ENCODE results near the gene FNBP1. TPM values are rescaled to one million over a fixed set of nuclear protein-coding genes. Genes with fewer than 3 reads are reported as not detected.

FNBP1 gene
- total and polyA plus RNA-seq, 2 of the 8 experiments (the other 6 are each of a cell fraction or from before 2014, with no cell fraction given) = 7.2 to 40.9 TPM

- POLR2A ChIA-PET (ENCODE audit: partially characterized antibody) = interaction anchor here (1.3 to 2.1 kb wide), 2 partner anchors 10 to 251 kb away, joined by 3 to 8 read pairs; no protein-coding TSS in a partner anchor
- Histone ChIP-seq H2BK15ac (ENCODE audit: low read length) (no peak overlapping the region), H3K4me3 (ENCODE audit: extremely low read depth in 1 of 4, insufficient read depth in 2 of 4, low read depth in 3 of 4, low read length in 4 of 4) (peak overlapping the region; percentile 79 to 94 (median 88); a peak in 7 of 8 replicates), H3K36me3 (ENCODE audit: control insufficient read depth in 2 of 4, insufficient read depth in 4 of 4, low read length in 3 of 4) (no peaks in the 10 kb centered on the region), H4K5ac (ENCODE audit: insufficient read length, low read depth, low read length) (no peak overlapping the region), H3K18ac (ENCODE audit: extremely low read depth, low read length) (no peak overlapping the region), H3K56ac (replicated peaks; ENCODE audit: insufficient read length, low read depth, low read length) (no peak overlapping the region), H2BK12ac (ENCODE audit: low read depth, low read length) (no peak overlapping the region), H3K27ac (ENCODE audit: low read depth, low read length) (no peak overlapping the region), H3K27me3 (replicated peaks in 1 of 4; ENCODE audit: control insufficient read depth in 3 of 4, extremely low read depth in 1 of 4, insufficient read depth in 3 of 4, low read length in 3 of 4) (no peaks in the 10 kb centered on the region), H3K4ac (replicated peaks; ENCODE audit: insufficient read length, low read depth, low read length) (no peak overlapping the region), H4K8ac (ENCODE audit: extremely low read depth, insufficient read depth, low read length) (no peak overlapping the region), H2AK5ac (ENCODE audit: low read depth, low read length) (no peak overlapping the region), H3K9ac (replicated peaks in 1 of 4; ENCODE audit: extremely low read depth in 1 of 4, low read depth in 3 of 4, low read length in 3 of 4) (no peak overlapping the region; a peak in 2 of 7 replicates), H3K4me2 (ENCODE audit: insufficient read depth in 1 of 2, low read depth in 2 of 2, low read length in 2 of 2) (peak overlapping the region; percentile 72 to 89), H3K23ac (ENCODE audit: insufficient read length) (no peak overlapping the region), H4K20me1 (replicated peaks in 1 of 2; ENCODE audit: control insufficient read depth in 1 of 2, insufficient read depth in 2 of 2, low read length in 2 of 2) (peaks cover 0 to 7% of the 10 kb centered on the region in 2 experiments), H3K23me2 (ENCODE audit: low read depth, low read length) (0 out of 2 replicates have a peak, but pooled peaks cover 2% of the 10 kb centered on the region), H3K14ac (ENCODE audit: insufficient read length) (no peak overlapping the region), H3K9me3 (ENCODE audit: insufficient read depth in 2 of 2, low read depth in 1 of 2, low read length in 1 of 2) (no peaks in the 10 kb centered on the region), H3K79me2 (ENCODE audit: control insufficient read depth in 1 of 2, insufficient read depth in 2 of 2, low read length in 2 of 2) (peaks cover 0 to 8% of the 10 kb centered on the region in 2 experiments; a peak in 2 of 4 replicates), H3K79me1 (ENCODE audit: low read depth, low read length) (peaks cover 4% of the 10 kb centered on the region; the same call in 1 of the 2 replicates), H3K4me1 (replicated peaks in 1 of 4; ENCODE audit: control insufficient read depth in 3 of 4, insufficient read depth in 4 of 4, low read length in 3 of 4) (peaks cover 0 to 3% (median 2%) of the 10 kb centered on the region in 4 experiments; a peak in 2 of 7 replicates), H2BK5ac (ENCODE audit: low read depth, low read length) (no peak overlapping the region), H2BK20ac (ENCODE audit: low read length) (no peak overlapping the region), H2AFZ (ENCODE audit: low read length) (no peak overlapping the region), H2BK120ac (replicated peaks; ENCODE audit: low read depth, low read length) (no peak overlapping the region), H4K91ac (replicated peaks; ENCODE audit: insufficient read length, low read length) (no peak overlapping the region)
- no peak for FAIRE-seq
- CTCF ChIA-PET (ENCODE audit: partially characterized antibody) = interaction anchor here (0.6 kb wide), 1 partner anchor 136 kb away, joined by 3 read pairs; no protein-coding TSS in a partner anchor
- 88% methylated on average over 8 of the region's 8 CpGs; no CpG with 5 or more reads in 1 of the 2 experiments for WGBS, 2 experiments (ENCODE audit: extremely low coverage in 1 of 2, insufficient coverage in 1 of 2, insufficient read length in 1 of 2, insufficient replicate concordance in 2 of 2, low coverage in 1 of 2, low lambda C conversion rate in 2 of 2, missing lambda C conversion rate in 1 of 2)
- no peak for DNase-seq (ENCODE audit: low read depth in 1 of 2, low spot score in 2 of 2)
- TF ChIP-seq SAP30 (IDR thresholded peaks at IDR 0.05; ENCODE audit: insufficient read depth, insufficient replicate concordance, low read length) (no peak), ATF2 (IDR thresholded peaks at IDR 0.05; ENCODE audit: low read length) (no peak), SUZ12 (IDR thresholded peaks at IDR 0.05; ENCODE audit: low read length) (no peak), SIN3A (conservative IDR thresholded peaks at IDR 0.05 in 1 of 2, IDR thresholded peaks at IDR 0.05 in 1 of 2; ENCODE audit: low read depth in 1 of 2, low read length in 2 of 2) (no peak), EGR1 (IDR thresholded peaks at IDR 0.05; ENCODE audit: borderline replicate concordance, low read depth, low read length) (no peak), MAX (IDR thresholded peaks at IDR 0.05) (no peak), POLR2AphosphoS5 (IDR thresholded peaks at IDR 0.05; ENCODE audit: low read depth, low read length) (no peak), RBBP5 (IDR thresholded peaks at IDR 0.05; ENCODE audit: borderline replicate concordance, low read depth, low read length) (no peak), RNF2 (IDR thresholded peaks at IDR 0.05; ENCODE audit: borderline replicate concordance, low read depth, low read length, missing control alignments, poor library complexity, severe bottlenecking) (no peak)
Observed at GRCh38 chr9:130054820-130055219, 11.8 kb upstream of the FNBP1 start.
